Parathyroid adenoma (tissue), 2 donors: ENCODE data around the gene MAGI3.

Experiments
- H2AFZ ChIP-seq: fragments of 300-600 bp; sonication (generic); one replicate; pipeline ENCODE4 v1.7.0; 2017; ENCODE audit warnings: antibody characterized with exemption, mild to moderate bottlenecking
- H3K27ac ChIP-seq: fragments of 300-600 bp; sonication (generic); one replicate; pipeline ENCODE4 v1.7.0; 2017
- H3K27me3 ChIP-seq: fragments of 300-600 bp; sonication (generic); one replicate; pipeline ENCODE4 v1.7.0; 2017; ENCODE audit warnings: low read length; ENCODE audit not compliant: control insufficient read depth, insufficient read depth
- H3K36me3 ChIP-seq: fragments of 300-600 bp; sonication (generic); one replicate; pipeline ENCODE4 v1.7.0; 2017; ENCODE audit warnings: low read length; ENCODE audit not compliant: control insufficient read depth, insufficient read depth
- H3K4me1 ChIP-seq: fragments of 300-600 bp; sonication (generic); one replicate; pipeline ENCODE4 v1.7.0; 2017; ENCODE audit warnings: control low read depth
- H3K4me2 ChIP-seq: fragments of 300-600 bp; sonication (generic); one replicate; pipeline ENCODE4 v1.7.0; 2017; ENCODE audit warnings: low read length
- H3K4me3 ChIP-seq: fragments of 300-600 bp; sonication (generic); one replicate; pipeline ENCODE4 v1.7.0; 2017; ENCODE audit warnings: low read depth, low read length
- H3K79me2 ChIP-seq: fragments of 300-600 bp; sonication (generic); one replicate; pipeline ENCODE4 v1.7.0; 2017; ENCODE audit warnings: control low read depth
- H3K9ac ChIP-seq: fragments of 300-600 bp; sonication (generic); one replicate; pipeline ENCODE4 v1.7.0; 2017; ENCODE audit warnings: mild to moderate bottlenecking
- H3K9me3 ChIP-seq: fragments of 300-600 bp; sonication (generic); one replicate; pipeline ENCODE4 v1.7.0; 2017; ENCODE audit warnings: low read length; ENCODE audit not compliant: control insufficient read depth
- CTCF ChIP-seq: fragments of 300-600 bp; sonication (generic); IDR thresholded peaks from one replicate; pipeline ENCODE4 v1.7.0; 2017; ENCODE audit warnings: antibody characterized with exemption, mild to moderate bottlenecking
- donor health status: primary hyperparathyroidism.

MAGI3 gene

GRCh38 chr1:113576271-113576670 lies 186.0 kb downstream of the MAGI3 start:
- Histone ChIP-seq H3K27ac (no peak overlapping the region), H3K9ac (no peak overlapping the region), H2AFZ (no peak overlapping the region), H3K4me2 (no peak overlapping the region), H3K4me1 (no peaks in the 10 kb centered on the region), H3K36me3 (no peaks in the 10 kb centered on the region), H3K79me2 (no peaks in the 10 kb centered on the region), H3K27me3 (no peaks in the 10 kb centered on the region), H3K9me3 (no peaks in the 10 kb centered on the region), H3K4me3 (no peak overlapping the region)
- TF ChIP-seq CTCF = no peak

GRCh38 chr1:113579256-113580018 lies 189.1 kb downstream of the MAGI3 start:
- Histone ChIP-seq H3K79me2 (no peaks in the 10 kb centered on the region), H3K4me3 (no peak overlapping the region), H3K9ac (no peak overlapping the region), H3K27me3 (no peaks in the 10 kb centered on the region), H3K4me2 (no peak overlapping the region), H3K9me3 (no peaks in the 10 kb centered on the region), H3K4me1 (no peaks in the 10 kb centered on the region), H3K27ac (no peak overlapping the region), H3K36me3 (no peaks in the 10 kb centered on the region), H2AFZ (no peak overlapping the region)
- no peak for TF ChIP-seq CTCF

- no peak overlapping the region for H3K27ac ChIP-seq
- H3K9ac ChIP-seq = no peak overlapping the region
- H3K4me2 ChIP-seq = no peak overlapping the region
- no peaks in the 10 kb centered on the region for H3K79me2 ChIP-seq
- H3K4me1 ChIP-seq = no peaks in the 10 kb centered on the region
- no peak overlapping the region for H2AFZ ChIP-seq
- no peaks in the 10 kb centered on the region for H3K36me3 ChIP-seq
- no peaks in the 10 kb centered on the region for H3K27me3 ChIP-seq
- no peak overlapping the region for H3K4me3 ChIP-seq
- no peak for TF ChIP-seq CTCF
- no peaks in the 10 kb centered on the region for H3K9me3 ChIP-seq
Observed at GRCh38 chr1:113581323-113581722, 191.0 kb downstream of the MAGI3 start.

- Histone ChIP-seq H3K4me2 (no peak overlapping the region), H3K9me3 (no peaks in the 10 kb centered on the region), H3K4me1 (no peaks in the 10 kb centered on the region), H3K4me3 (no peak overlapping the region), H3K27me3 (no peaks in the 10 kb centered on the region), H3K79me2 (no peaks in the 10 kb centered on the region), H2AFZ (no peak overlapping the region), H3K36me3 (no peaks in the 10 kb centered on the region), H3K27ac (no peak overlapping the region), H3K9ac (no peak overlapping the region)
- TF ChIP-seq CTCF = no peak
Observed at GRCh38 chr1:113582084-113582483, 191.8 kb downstream of the MAGI3 start.

GRCh38 chr1:113587475-113587874 lies 197.2 kb downstream of the MAGI3 start:
- TF ChIP-seq CTCF = no peak
- Histone ChIP-seq H3K36me3 (no peaks in the 10 kb centered on the region), H3K4me2 (no peak overlapping the region), H3K4me1 (no peaks in the 10 kb centered on the region), H3K9me3 (no peaks in the 10 kb centered on the region), H3K9ac (no peak overlapping the region), H3K27ac (no peak overlapping the region), H2AFZ (no peak overlapping the region), H3K27me3 (no peaks in the 10 kb centered on the region), H3K4me3 (no peak overlapping the region), H3K79me2 (no peaks in the 10 kb centered on the region)
